ENCODE measurements around the gene MAML3.

The MAML3 gene

GRCh38 chr4:139968831-139969230 is 185.2 kb downstream of the MAML3 start:
- no peak for TF ChIP-seq CTCF (IDR thresholded peaks at IDR 0.05; ENCODE audit: insufficient read depth, low read length)
- Histone ChIP-seq H3K4me3 (replicated peaks; ENCODE audit: insufficient read depth, low read length) (no peak overlapping the region), H3K27me3 (ENCODE audit: insufficient read depth, poor library complexity, severe bottlenecking) (no peaks in the 10 kb centered on the region), H3K27ac (replicated peaks) (no peak overlapping the region)
- DNase-seq (ENCODE audit: low read depth in 1 of 2, low spot score in 1 of 2) = no peak

- no peak overlapping the region for H3K27ac ChIP-seq (replicated peaks)
- H3K4me3 ChIP-seq (replicated peaks; ENCODE audit: insufficient read depth, low read length) = no peak overlapping the region
- no peaks in the 10 kb centered on the region for H3K27me3 ChIP-seq (ENCODE audit: insufficient read depth, poor library complexity, severe bottlenecking)
- DNase-seq (ENCODE audit: low read depth in 1 of 2, low spot score in 1 of 2) = no peak
- TF ChIP-seq GABPA (IDR thresholded peaks at IDR 0.05; ENCODE audit: low read depth) (no peak), POLR2AphosphoS5 (IDR thresholded peaks at IDR 0.05; ENCODE audit: low read depth) (no peak), SPI1 (IDR thresholded peaks at IDR 0.05; ENCODE audit: borderline replicate concordance, low read depth) (no peak), REST (IDR thresholded peaks at IDR 0.05; ENCODE audit: insufficient replicate concordance, low read depth) (no peak)
These were observed 187.6 kb downstream of the MAML3 start for GRCh38 chr4:139966383-139966782.

GRCh38 chr4:139965789-139966188 is 188.2 kb downstream of the MAML3 start:
- H3K27me3 ChIP-seq (ENCODE audit: insufficient read depth, poor library complexity, severe bottlenecking) = no peaks in the 10 kb centered on the region
- H3K4me3 ChIP-seq (replicated peaks; ENCODE audit: insufficient read depth, low read length) = no peak overlapping the region
- DNase-seq (ENCODE audit: low read depth in 1 of 2, low spot score in 1 of 2) = no peak
- TF ChIP-seq CTCF (IDR thresholded peaks at IDR 0.05; ENCODE audit: insufficient read depth, low read length) = no peak
- TF ChIP-seq POLR2AphosphoS5 (IDR thresholded peaks at IDR 0.05; ENCODE audit: low read depth) = no peak
- TF ChIP-seq REST (IDR thresholded peaks at IDR 0.05; ENCODE audit: insufficient replicate concordance, low read depth) = no peak
- no peak for TF ChIP-seq GABPA (IDR thresholded peaks at IDR 0.05; ENCODE audit: low read depth)
- TF ChIP-seq SPI1 (IDR thresholded peaks at IDR 0.05; ENCODE audit: borderline replicate concordance, low read depth) = no peak
- no peak overlapping the region for H3K27ac ChIP-seq (replicated peaks)

- DNase-seq (ENCODE audit: low read depth in 1 of 2, low spot score in 1 of 2) = no peak
- Histone ChIP-seq H3K4me3 (replicated peaks; ENCODE audit: insufficient read depth, low read length) (no peak overlapping the region), H3K27ac (replicated peaks) (no peak overlapping the region), H3K27me3 (ENCODE audit: insufficient read depth, poor library complexity, severe bottlenecking) (no peaks in the 10 kb centered on the region)
- no peak for TF ChIP-seq SPI1 (IDR thresholded peaks at IDR 0.05; ENCODE audit: borderline replicate concordance, low read depth)
- TF ChIP-seq CTCF (IDR thresholded peaks at IDR 0.05; ENCODE audit: insufficient read depth, low read length) = no peak
- TF ChIP-seq POLR2AphosphoS5 (IDR thresholded peaks at IDR 0.05; ENCODE audit: low read depth) = no peak
These were observed 190.3 kb downstream of the MAML3 start for GRCh38 chr4:139963708-139964107.

Data from HL-60 (cell line).